Astrocyte (in vitro differentiated cells and primary cell): ENCODE results near the gene CRYM. TPM values are rescaled to one million over a fixed set of nuclear protein-coding genes. Genes with fewer than 3 reads are reported as not detected.

Experiments
- DNase-seq: peaks from one replicate; pipeline ENCODE4 v3.0.0-alpha.2; 2010; ENCODE audit warnings: low read depth
- FAIRE-seq: peaks from 2 replicates; lab custom pipeline; 2011; peaks lifted over from hg19 to GRCh38; lab: Jason Lieb, UNC
- H2AFZ ChIP-seq: 2 replicates; pipeline ENCODE4 v1.6.0; 2012; ENCODE audit warnings: low read depth, low read length, inconsistent platforms
- H3K27ac ChIP-seq: 2 replicates; pipeline ENCODE4 v1.5.1; 2011; ENCODE audit warnings: low read depth, low read length, inconsistent platforms
- H3K27me3 ChIP-seq: 2 replicates; pipeline ENCODE4 v1.6.0; 2011; ENCODE audit warnings: low read length, inconsistent platforms; ENCODE audit not compliant: insufficient read depth
- H3K36me3 ChIP-seq: 2 replicates; pipeline ENCODE4 v1.5.1; 2011; ENCODE audit warnings: low read length, inconsistent platforms; ENCODE audit not compliant: insufficient read depth
- H3K4me1 ChIP-seq: 2 replicates; pipeline ENCODE4 v1.5.1; 2011; ENCODE audit warnings: low read length, inconsistent platforms; ENCODE audit not compliant: insufficient read depth
- H3K4me2 ChIP-seq: 2 replicates; pipeline ENCODE4 v1.6.0; 2012; ENCODE audit warnings: low read length, inconsistent platforms
- H3K4me3 ChIP-seq: 2 replicates; pipeline ENCODE4 v1.5.1; 2011; ENCODE audit warnings: low read depth, mild to moderate bottlenecking, low read length, inconsistent platforms; ENCODE audit not compliant: insufficient read depth
- H3K79me2 ChIP-seq: 2 replicates; pipeline ENCODE4 v1.6.0; 2012; ENCODE audit warnings: mild to moderate bottlenecking, low read length, inconsistent platforms; ENCODE audit not compliant: insufficient read depth
- H3K9ac ChIP-seq: 2 replicates; pipeline ENCODE4 v1.6.0; 2012; ENCODE audit warnings: mild to moderate bottlenecking, low read length, inconsistent platforms
- H3K9me3 ChIP-seq: 2 replicates; pipeline ENCODE4 v1.5.1; 2012; ENCODE audit warnings: low read depth, mild to moderate bottlenecking, low read length, inconsistent platforms; ENCODE audit not compliant: insufficient read depth
- H4K20me1 ChIP-seq: 2 replicates; pipeline ENCODE4 v1.6.0; 2012; ENCODE audit warnings: low read length, inconsistent platforms; ENCODE audit not compliant: insufficient read depth
- H3K27ac Mint-ChIP-seq: one replicate; pipeline ENCODE4 v1.8.0; 2021; ENCODE audit warnings: mild to moderate bottlenecking, mixed read lengths; ENCODE audit not compliant: unreplicated experiment
- H3K27me3 Mint-ChIP-seq: one replicate; pipeline ENCODE4 v1.8.0; 2021; ENCODE audit warnings: low read depth, mixed read lengths; ENCODE audit not compliant: unreplicated experiment
- H3K36me3 Mint-ChIP-seq: one replicate; pipeline ENCODE4 v1.8.0; 2021; ENCODE audit warnings: low read depth, mixed read lengths; ENCODE audit not compliant: unreplicated experiment
- H3K4me1 Mint-ChIP-seq: one replicate; pipeline ENCODE4 v1.8.0; 2021; ENCODE audit warnings: low read depth, mixed read lengths; ENCODE audit not compliant: unreplicated experiment
- H3K4me3 Mint-ChIP-seq: one replicate; pipeline ENCODE4 v1.8.0; 2021; ENCODE audit warnings: mild to moderate bottlenecking, moderate library complexity, mixed read lengths; ENCODE audit not compliant: unreplicated experiment
- H3K9me3 Mint-ChIP-seq: one replicate; pipeline ENCODE4 v1.8.0; 2021; ENCODE audit warnings: mild to moderate bottlenecking, mixed read lengths; ENCODE audit not compliant: unreplicated experiment
- CTCF ChIP-seq: IDR thresholded peaks from 2 replicates; pipeline ENCODE4 v1.5.1; 2011; ENCODE audit warnings: low read depth, mild to moderate bottlenecking, inconsistent platforms, low read length, moderate library complexity; ENCODE audit not compliant: insufficient read depth
- EZH2 ChIP-seq: IDR thresholded peaks from 2 replicates; pipeline ENCODE4 v1.6.1; 2012; ENCODE audit warnings: mild to moderate bottlenecking, low read length, inconsistent platforms; ENCODE audit not compliant: insufficient read depth
- total RNA-seq: library from RNA; stranded (reverse); gene quantifications from 2 replicates; pipeline ENCODE4 v1.2.1, GENCODE V29; 2021

CRYM gene
- total RNA-seq, 1 donor from 2014 or later = 0.50 TPM

DNA sequence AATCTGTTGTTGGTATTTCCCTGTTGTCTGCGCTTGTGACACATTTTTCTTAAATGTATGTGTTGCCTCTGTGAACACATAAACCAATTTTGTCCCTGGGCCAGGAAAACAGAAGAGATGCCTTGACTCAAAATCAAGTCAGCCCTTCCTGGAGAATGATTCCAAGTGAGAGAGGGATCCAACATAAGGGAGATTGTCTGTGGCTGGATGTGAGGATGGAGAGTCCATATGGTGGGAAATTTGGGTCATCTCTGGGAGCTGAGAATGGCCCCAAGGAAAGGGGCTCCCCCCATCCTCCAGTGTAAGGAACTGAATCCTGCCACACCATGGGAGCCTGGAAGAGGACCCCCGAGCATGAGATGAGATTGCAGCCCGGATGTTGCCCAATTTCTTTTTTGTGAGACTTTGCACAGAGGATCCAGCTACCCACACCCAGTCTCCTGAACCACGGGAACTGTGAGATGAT, 13.5 kb downstream of the CRYM start:
- FAIRE-seq (no peak), DNase-seq (no peak)
- Mint-ChIP-seq H3K4me1 (peaks cover 6% of the 10 kb centered on the region), H3K9me3 (peaks cover 3% of the 10 kb centered on the region), H3K27ac (no peak overlapping the region), H3K36me3 (no peaks in the 10 kb centered on the region), H3K27me3 (peaks cover 12% of the 10 kb centered on the region), H3K4me3 (no peak overlapping the region)
- Histone ChIP-seq H3K4me1 (peaks cover 8% of the 10 kb centered on the region), H3K79me2 (no peaks in the 10 kb centered on the region), H2AFZ (no peak overlapping the region), H3K4me2 (no peak overlapping the region), H3K9me3 (no peaks in the 10 kb centered on the region), H3K9ac (no peak overlapping the region), H3K36me3 (no peaks in the 10 kb centered on the region), H3K27ac (no peak overlapping the region), H4K20me1 (no peaks in the 10 kb centered on the region), H3K27me3 (peaks cover 2% of the 10 kb centered on the region), H3K4me3 (no peak overlapping the region)
- TF ChIP-seq CTCF (no peak), EZH2 (no peak)

DNA sequence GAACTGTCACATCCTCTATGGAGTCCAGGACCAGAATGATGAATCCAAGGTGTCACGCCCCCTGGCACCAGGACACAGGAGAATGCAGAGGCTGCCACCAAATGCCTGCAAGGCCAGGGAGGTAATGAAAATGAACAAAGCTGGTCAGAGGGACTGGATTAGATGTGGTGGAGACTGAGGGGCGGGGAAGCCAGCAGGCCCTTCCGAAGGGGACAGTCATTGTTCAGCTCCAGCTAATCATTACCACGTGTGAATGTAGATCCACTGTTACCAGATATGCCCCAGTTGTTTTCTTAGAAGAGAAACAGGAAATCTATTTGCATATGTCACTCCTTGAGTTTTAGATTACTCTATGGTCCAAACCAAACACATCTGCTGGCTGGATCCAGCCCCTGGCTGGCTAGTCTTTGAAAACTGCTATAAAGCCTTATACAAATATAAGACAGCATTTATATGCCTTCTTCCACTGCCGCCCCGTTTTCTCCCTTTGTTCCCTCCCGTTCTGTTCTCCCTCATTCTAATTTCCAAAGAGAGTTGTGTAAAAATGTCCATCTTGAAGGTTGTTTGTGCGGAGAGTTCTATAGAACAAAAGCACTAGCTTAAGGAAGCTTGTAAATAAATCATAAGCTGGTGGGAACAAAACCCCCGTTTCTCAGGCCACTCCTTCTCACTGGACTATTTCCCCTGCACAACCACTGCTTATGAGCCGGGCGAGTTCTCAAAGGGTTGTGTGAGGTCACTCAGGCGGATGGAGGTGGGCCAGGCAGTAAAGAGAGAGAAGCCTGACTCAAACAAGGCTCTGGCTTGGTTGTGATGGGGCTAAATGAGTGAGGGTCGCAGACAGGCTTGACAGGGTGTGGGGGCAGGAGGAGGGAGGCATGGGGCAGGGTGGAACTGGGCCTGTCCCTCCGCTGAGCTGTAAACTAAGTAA, 14.2 kb downstream of the CRYM start:
- no peak for FAIRE-seq
- peak overlapping the region; percentile 4 for H3K4me2 ChIP-seq
- H4K20me1 ChIP-seq = no peaks in the 10 kb centered on the region
- H3K36me3 ChIP-seq = no peaks in the 10 kb centered on the region
- no peak overlapping the region for H3K4me3 ChIP-seq
- no peak overlapping the region for H3K27ac Mint-ChIP-seq
- DNase-seq = no peak
- H3K9me3 Mint-ChIP-seq = peaks cover 3% of the 10 kb centered on the region
- no peaks in the 10 kb centered on the region for H3K9me3 ChIP-seq
- H3K27me3 ChIP-seq = peaks cover 2% of the 10 kb centered on the region
- TF ChIP-seq CTCF (no peak), EZH2 (no peak)
- no peaks in the 10 kb centered on the region for H3K79me2 ChIP-seq
- no peak overlapping the region for H3K27ac ChIP-seq
- peaks cover 8% of the 10 kb centered on the region for H3K4me1 ChIP-seq
- no peaks in the 10 kb centered on the region for H3K36me3 Mint-ChIP-seq
- peaks cover 11% of the 10 kb centered on the region for H3K27me3 Mint-ChIP-seq
- H3K9ac ChIP-seq = no peak overlapping the region
- no peak overlapping the region for H3K4me3 Mint-ChIP-seq
- H2AFZ ChIP-seq = no peak overlapping the region
- H3K4me1 Mint-ChIP-seq = peaks cover 6% of the 10 kb centered on the region
